Measurements from ENCODE around the gene SMARCD3.

The SMARCD3 gene

DNA sequence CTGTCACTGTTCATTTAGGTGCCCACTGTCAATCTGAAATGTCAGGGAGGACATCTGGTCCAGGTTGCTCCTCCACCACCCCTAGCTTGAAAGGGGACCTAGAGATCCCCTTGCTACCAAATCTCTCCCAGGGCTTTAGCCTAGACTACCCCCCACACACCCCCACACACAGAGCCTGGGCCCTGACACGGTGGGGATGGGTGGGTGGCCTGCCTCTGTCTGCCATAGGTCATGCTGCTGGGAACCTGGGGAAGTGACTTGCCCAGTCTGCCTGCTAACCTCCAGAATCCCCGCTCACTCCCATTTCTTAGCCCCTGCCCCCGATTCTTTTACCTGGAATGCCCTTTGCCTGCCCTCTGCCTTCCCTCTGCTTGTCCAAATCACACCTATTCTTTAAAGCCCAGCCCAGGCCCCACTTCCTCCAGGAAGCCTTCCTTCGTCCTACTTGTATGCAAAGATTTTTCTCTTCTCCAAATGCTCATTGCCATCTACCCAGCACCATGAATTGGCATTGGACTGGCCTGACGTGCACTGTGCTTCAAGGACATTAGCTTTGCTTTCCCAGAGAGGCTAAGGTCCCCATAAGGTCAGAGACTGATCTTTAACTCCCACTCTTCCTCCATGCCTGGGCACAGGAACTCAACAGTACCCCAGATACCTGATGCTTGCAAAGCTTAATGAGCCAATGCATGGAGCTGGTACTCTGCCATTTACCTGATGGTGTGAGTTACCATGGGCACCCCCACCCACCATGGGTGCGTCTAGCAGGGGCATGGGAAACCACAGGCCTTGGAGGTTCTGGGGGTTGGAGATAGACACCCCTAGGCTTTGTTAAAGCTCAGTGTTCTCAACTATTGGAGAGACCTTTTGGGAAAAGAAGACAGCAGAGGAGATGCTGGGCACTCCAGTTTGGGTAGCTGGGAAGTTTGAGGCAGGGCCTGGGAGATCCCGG, 2.0 kb upstream of the SMARCD3 start:
- H3K36me3 Mint-ChIP-seq (ENCODE audit: insufficient read depth): peaks cover 4% of the 10 kb centered on the region
- ATAC-seq (replicated peaks) (no peak), DNase-seq (no peak)
- no peaks in the 10 kb centered on the region for H3K9me3 Mint-ChIP-seq
- H3K4me3 Mint-ChIP-seq: peak overlapping the region; percentile 70 to 80
- H3K27me3 Mint-ChIP-seq: peaks cover 75 to 95% of the 10 kb centered on the region in 2 donors
- no peak overlapping the region for H3K27ac Mint-ChIP-seq
- H3K4me1 Mint-ChIP-seq (ENCODE audit: low read depth in 2 of 2): peaks cover 24 to 31% of the 10 kb centered on the region in 2 donors

GRCh38 chr7:151249732-151250072, 1.2 kb upstream of the SMARCD3 start:
- peaks cover 4% of the 10 kb centered on the region for H3K36me3 Mint-ChIP-seq (ENCODE audit: insufficient read depth)
- H3K27ac Mint-ChIP-seq: no peak overlapping the region
- ATAC-seq (replicated peaks) (no peak), DNase-seq (no peak)
- H3K27me3 Mint-ChIP-seq: peaks cover 69 to 88% of the 10 kb centered on the region in 2 donors
- H3K4me1 Mint-ChIP-seq (ENCODE audit: low read depth in 2 of 2): peaks cover 24 to 34% of the 10 kb centered on the region in 2 donors
- H3K9me3 Mint-ChIP-seq: no peaks in the 10 kb centered on the region
- H3K4me3 Mint-ChIP-seq: peak overlapping the region; percentile 79 to 80

- peaks cover 24 to 37% of the 10 kb centered on the region in 2 donors for H3K4me1 Mint-ChIP-seq (ENCODE audit: low read depth in 2 of 2)
- peaks cover 4% of the 10 kb centered on the region for H3K36me3 Mint-ChIP-seq (ENCODE audit: insufficient read depth)
- peaks cover 69 to 83% of the 10 kb centered on the region in 2 donors for H3K27me3 Mint-ChIP-seq
- no peaks in the 10 kb centered on the region for H3K9me3 Mint-ChIP-seq
- ATAC-seq (replicated peaks) (peak; percentile 6), DNase-seq (no peak)
- H3K27ac Mint-ChIP-seq: no peak overlapping the region
- H3K4me3 Mint-ChIP-seq: peak overlapping the region; percentile 79 to 80
Observed at GRCh38 chr7:151249034-151249731, 689 bp upstream of the SMARCD3 start.

- Mint-ChIP-seq H3K4me3 (peak overlapping the region; percentile 79 to 80), H3K36me3 (ENCODE audit: insufficient read depth) (peaks cover 8% of the 10 kb centered on the region), H3K27me3 (peaks cover 60 to 69% of the 10 kb centered on the region in 2 donors), H3K4me1 (ENCODE audit: low read depth in 2 of 2) (peaks cover 36 to 49% of the 10 kb centered on the region in 2 donors), H3K9me3 (no peaks in the 10 kb centered on the region), H3K27ac (peak overlapping the region in 1 of 2 donors; percentile 54)
- no peak for DNase-seq
- ATAC-seq (replicated peaks): no peak
Observed at GRCh38 chr7:151247611-151248345, 716 bp downstream of the SMARCD3 start.

- ATAC-seq (replicated peaks): no peak
- no peak overlapping the region for H3K27ac Mint-ChIP-seq
- peaks cover 8% of the 10 kb centered on the region for H3K36me3 Mint-ChIP-seq (ENCODE audit: insufficient read depth)
- no peak for DNase-seq
- peaks cover 36 to 45% of the 10 kb centered on the region in 2 donors for H3K4me1 Mint-ChIP-seq (ENCODE audit: low read depth in 2 of 2)
- H3K4me3 Mint-ChIP-seq: peak overlapping the region; percentile 79 to 80
- H3K27me3 Mint-ChIP-seq: peaks cover 52 to 61% of the 10 kb centered on the region in 2 donors
- no peaks in the 10 kb centered on the region for H3K9me3 Mint-ChIP-seq
Observed at GRCh38 chr7:151246851-151247580, 1.5 kb downstream of the SMARCD3 start.

DNA sequence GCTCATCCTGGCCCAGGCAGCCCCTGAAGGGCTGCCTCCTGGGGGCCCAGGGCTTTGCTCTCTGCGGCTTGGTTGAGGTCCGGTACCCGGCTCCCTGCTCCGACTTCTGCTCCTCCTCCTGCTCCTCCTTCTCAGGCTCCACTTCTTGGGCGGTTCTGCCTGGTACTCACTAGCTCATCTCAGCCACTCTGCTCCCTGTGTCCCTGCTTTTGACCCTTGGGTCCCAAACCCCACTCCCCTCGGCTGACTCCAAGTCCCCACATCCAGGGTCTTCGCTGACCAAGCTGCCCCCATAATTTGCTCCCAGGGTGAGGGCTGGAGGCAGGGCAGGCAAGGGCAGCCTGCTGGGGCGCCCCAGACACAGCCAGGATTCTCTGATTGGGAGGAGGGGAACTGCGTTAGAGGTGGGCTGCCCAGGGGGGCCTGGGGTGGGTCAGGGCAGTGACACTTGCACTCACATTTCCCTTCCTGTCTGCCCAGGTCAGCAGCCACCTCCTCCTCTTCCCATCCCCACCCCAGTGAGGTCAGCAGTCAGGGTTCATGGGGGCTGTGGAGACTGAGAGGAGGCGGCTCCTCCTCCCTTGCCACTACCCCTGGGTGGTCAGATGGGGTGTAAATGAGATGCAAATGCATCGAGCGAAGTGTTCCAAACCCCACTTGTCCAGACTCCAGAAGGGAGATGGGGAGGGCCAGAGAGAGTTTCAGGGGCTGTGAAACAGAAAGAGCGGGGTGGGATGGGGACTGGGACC, 2.2 kb downstream of the SMARCD3 start:
- Mint-ChIP-seq H3K4me3 (peak overlapping the region; percentile 75 to 80), H3K27me3 (peaks cover 50 to 56% of the 10 kb centered on the region in 2 donors), H3K9me3 (no peaks in the 10 kb centered on the region), H3K4me1 (ENCODE audit: low read depth in 2 of 2) (peaks cover 36 to 46% of the 10 kb centered on the region in 2 donors), H3K27ac (no peak overlapping the region), H3K36me3 (ENCODE audit: insufficient read depth) (peaks cover 11% of the 10 kb centered on the region)
- ATAC-seq (replicated peaks) (no peak), DNase-seq (no peak)

GRCh38 chr7:151245360-151246101, 3.0 kb downstream of the SMARCD3 start:
- Mint-ChIP-seq H3K9me3 (no peaks in the 10 kb centered on the region), H3K4me3 (peak overlapping the region; percentile 75 to 80), H3K27ac (no peak overlapping the region), H3K4me1 (ENCODE audit: low read depth in 2 of 2) (peaks cover 29 to 39% of the 10 kb centered on the region in 2 donors), H3K36me3 (ENCODE audit: insufficient read depth) (peaks cover 12% of the 10 kb centered on the region), H3K27me3 (peaks cover 43 to 48% of the 10 kb centered on the region in 2 donors)
- peak; percentile 72 for ATAC-seq (replicated peaks)
- DNase-seq: peak; percentile 59 to 76 (median 72)

DNA sequence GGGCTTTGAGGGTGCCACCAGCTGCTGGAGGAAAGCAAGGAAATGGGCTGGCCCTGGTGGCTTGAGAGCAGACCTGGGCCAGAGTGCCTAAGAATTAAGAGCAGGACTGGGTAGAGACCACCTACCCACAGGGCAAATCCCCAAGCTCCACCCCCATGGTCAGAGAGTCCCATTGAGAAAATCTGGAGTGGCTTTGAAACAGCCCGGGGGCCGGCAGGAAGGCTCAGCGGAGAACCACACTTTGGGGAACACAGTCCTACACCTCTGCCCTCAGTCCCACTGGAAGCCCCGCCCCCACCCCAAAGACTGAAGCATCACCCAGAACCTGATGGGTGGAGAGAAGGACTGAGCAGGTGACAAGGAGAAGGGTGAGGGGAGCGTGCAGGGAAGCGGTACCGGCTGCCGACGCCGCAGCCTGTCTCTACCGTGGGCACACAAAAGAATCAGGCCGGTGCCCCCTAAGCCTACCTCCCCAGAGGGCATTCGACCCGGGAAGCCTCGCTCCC, 3.6 kb downstream of the SMARCD3 start:
- no peaks in the 10 kb centered on the region for H3K9me3 Mint-ChIP-seq
- H3K4me3 Mint-ChIP-seq: peak overlapping the region; percentile 75 to 78
- H3K36me3 Mint-ChIP-seq (ENCODE audit: insufficient read depth): peaks cover 12% of the 10 kb centered on the region
- DNase-seq: no peak
- ATAC-seq (replicated peaks): no peak
- H3K27me3 Mint-ChIP-seq: peaks cover 37 to 42% of the 10 kb centered on the region in 2 donors
- H3K27ac Mint-ChIP-seq: no peak overlapping the region
- peaks cover 27 to 36% of the 10 kb centered on the region in 2 donors for H3K4me1 Mint-ChIP-seq (ENCODE audit: low read depth in 2 of 2)

DNA sequence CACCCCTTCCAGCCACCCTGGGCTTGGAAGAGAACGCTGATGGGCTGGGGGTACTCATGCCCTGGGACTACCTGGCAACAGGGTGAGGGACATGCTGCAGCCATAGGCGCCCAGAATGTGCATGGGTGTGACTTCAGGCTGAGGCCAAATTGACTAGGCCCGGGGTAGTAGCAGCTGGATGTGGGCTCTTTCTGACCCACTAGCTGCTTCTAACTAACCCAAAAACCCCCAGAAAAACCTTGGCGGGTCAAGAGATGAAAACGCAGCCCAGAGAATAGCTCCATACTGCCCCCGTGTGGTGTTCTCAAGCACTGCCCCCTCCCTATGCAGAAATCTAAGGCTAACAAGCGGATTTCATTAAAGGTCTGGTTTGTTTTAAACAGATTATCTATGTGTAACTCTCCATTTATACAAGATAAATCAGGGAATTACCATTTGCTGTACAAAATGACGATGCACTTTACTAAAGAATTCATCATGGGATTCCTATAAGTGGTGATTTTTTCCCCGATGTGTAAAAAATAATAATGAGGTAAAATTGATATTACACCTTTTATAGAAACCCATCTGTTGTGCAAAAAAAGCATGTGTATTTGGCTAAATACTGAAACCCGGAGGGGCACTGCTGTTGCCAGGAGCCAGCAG, 4.2 kb downstream of the SMARCD3 start:
- H3K27me3 Mint-ChIP-seq: peaks cover 32 to 36% of the 10 kb centered on the region in 2 donors
- H3K4me3 Mint-ChIP-seq: peak overlapping the region; percentile 75 to 78
- H3K27ac Mint-ChIP-seq: peak overlapping the region in 1 of 2 donors; percentile 91
- peaks cover 12% of the 10 kb centered on the region for H3K36me3 Mint-ChIP-seq (ENCODE audit: insufficient read depth)
- ATAC-seq (replicated peaks): peak; percentile 36
- DNase-seq: peak; percentile 57 to 65 (median 64)
- H3K4me1 Mint-ChIP-seq (ENCODE audit: low read depth in 2 of 2): peaks cover 24 to 36% of the 10 kb centered on the region in 2 donors
- no peaks in the 10 kb centered on the region for H3K9me3 Mint-ChIP-seq

- H3K4me1 Mint-ChIP-seq (ENCODE audit: low read depth in 2 of 2): peaks cover 21 to 34% of the 10 kb centered on the region in 2 donors
- peak overlapping the region; percentile 75 to 78 for H3K4me3 Mint-ChIP-seq
- peaks cover 17% of the 10 kb centered on the region for H3K36me3 Mint-ChIP-seq (ENCODE audit: insufficient read depth)
- DNase-seq (peak; percentile 48 to 55 (median 52)), ATAC-seq (replicated peaks) (peak; percentile 57)
- H3K27me3 Mint-ChIP-seq: peaks cover 28 to 29% of the 10 kb centered on the region in 2 donors
- H3K27ac Mint-ChIP-seq: peak overlapping the region; percentile 58 to 91
- no peaks in the 10 kb centered on the region for H3K9me3 Mint-ChIP-seq
Observed at GRCh38 chr7:151243408-151244195, 4.9 kb downstream of the SMARCD3 start.
